ENCODE data around the gene LIPM.

The LIPM gene, protein sequence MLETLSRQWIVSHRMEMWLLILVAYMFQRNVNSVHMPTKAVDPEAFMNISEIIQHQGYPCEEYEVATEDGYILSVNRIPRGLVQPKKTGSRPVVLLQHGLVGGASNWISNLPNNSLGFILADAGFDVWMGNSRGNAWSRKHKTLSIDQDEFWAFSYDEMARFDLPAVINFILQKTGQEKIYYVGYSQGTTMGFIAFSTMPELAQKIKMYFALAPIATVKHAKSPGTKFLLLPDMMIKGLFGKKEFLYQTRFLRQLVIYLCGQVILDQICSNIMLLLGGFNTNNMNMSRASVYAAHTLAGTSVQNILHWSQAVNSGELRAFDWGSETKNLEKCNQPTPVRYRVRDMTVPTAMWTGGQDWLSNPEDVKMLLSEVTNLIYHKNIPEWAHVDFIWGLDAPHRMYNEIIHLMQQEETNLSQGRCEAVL

DNA sequence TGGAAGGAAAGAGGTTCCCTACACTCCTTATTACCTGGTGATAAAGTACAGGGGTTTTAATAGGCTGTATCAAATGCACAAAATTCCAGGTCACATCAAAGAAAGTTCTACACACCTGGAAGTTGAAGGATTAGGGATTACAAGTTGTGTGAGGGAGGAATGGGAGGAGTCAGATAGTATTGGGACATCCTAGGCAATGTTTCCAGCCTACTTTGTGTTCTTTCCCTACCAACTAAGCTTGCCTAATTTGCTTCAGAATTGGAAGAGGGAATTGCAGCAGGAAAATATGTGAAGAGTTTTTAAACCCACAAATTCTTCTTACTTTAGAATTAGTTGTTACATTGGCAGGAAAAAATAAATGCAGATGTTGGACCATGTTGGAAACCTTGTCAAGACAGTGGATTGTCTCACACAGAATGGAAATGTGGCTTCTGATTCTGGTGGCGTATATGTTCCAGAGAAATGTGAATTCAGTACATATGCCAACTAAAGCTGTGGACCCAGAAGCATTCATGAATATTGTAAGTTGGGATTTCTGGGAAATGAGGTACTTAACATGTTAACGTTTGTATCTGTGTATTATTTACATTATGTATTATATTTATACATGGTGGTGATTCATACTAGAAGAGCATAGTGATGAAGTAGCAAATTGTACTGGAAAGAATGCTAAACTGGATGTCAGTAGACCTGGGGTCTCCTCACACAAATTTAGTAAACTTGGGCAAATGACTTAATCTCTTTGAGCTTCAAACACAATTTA is at the start of gene LIPM:
Gene LIPM, plus strand, starts transcription at position 208 of the 763 bp plus-strand sequence. Its CDS starts 167 bp downstream, at position 375.
- POLR2A ChIA-PET = no interaction called here
- Histone ChIP-seq H3K27ac (ENCODE audit: extremely low read depth, low read depth, low read length) (no peak within 1 kb of the TSS), H3K4me3 (ENCODE audit: low read depth, low read length) (no peak within 1 kb of the TSS), H3K9me3 (ENCODE audit: control insufficient read depth, insufficient read depth, low read depth, low read length) (no peaks in the 10 kb centered on the region), H3K36me3 (ENCODE audit: control insufficient read depth in 2 of 2, insufficient read depth in 1 of 2, low read length in 2 of 2) (no peaks in the 10 kb centered on the region), H3K4me1 (ENCODE audit: control insufficient read depth, insufficient read depth, low read length) (no peaks in the 10 kb centered on the region)
- CTCF ChIA-PET = interaction anchor here (0.8 to 1.9 kb wide), 4 partner anchors 8 to 411 kb away, joined by 3 to 10 read pairs (median 4); no protein-coding TSS in a partner anchor
- TF ChIP-seq GLIS2 (tag by site-specific recombination; IDR thresholded peaks at IDR 0.05) = no peak
- no peak for TF ChIP-seq ZFP69B (tag by site-specific recombination; IDR thresholded peaks at IDR 0.05)
- TF ChIP-seq ZSCAN16 (tag by site-specific recombination; IDR thresholded peaks at IDR 0.05) = no peak
- TF ChIP-seq, protein P1, sequence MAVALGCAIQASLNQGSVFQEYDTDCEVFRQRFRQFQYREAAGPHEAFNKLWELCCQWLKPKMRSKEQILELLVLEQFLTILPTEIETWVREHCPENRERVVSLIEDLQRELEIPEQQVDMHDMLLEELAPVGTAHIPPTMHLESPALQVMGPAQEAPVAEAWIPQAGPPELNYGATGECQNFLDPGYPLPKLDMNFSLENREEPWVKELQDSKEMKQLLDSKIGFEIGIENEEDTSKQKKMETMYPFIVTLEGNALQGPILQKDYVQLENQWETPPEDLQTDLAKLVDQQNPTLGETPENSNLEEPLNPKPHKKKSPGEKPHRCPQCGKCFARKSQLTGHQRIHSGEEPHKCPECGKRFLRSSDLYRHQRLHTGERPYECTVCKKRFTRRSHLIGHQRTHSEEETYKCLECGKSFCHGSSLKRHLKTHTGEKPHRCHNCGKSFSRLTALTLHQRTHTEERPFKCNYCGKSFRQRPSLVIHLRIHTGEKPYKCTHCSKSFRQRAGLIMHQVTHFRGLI (tag by site-specific recombination; IDR thresholded peaks at IDR 0.05) = no peak
- no peak for TF ChIP-seq YY2 (tag by site-specific recombination; IDR thresholded peaks at IDR 0.05)
- TF ChIP-seq KLF10 (tag by site-specific recombination; IDR thresholded peaks at IDR 0.05) = no peak
- no peak for TF ChIP-seq ZNF777 (tag by site-specific recombination; IDR thresholded peaks at IDR 0.05; ENCODE audit: borderline replicate concordance)
- TF ChIP-seq MYNN (tag by site-specific recombination; IDR thresholded peaks at IDR 0.05; ENCODE audit: borderline replicate concordance) = no peak
- no peak for TF ChIP-seq ZNF76 (tag by site-specific recombination; IDR thresholded peaks at IDR 0.05; ENCODE audit: borderline replicate concordance, low read depth)
- TF ChIP-seq, protein P2, sequence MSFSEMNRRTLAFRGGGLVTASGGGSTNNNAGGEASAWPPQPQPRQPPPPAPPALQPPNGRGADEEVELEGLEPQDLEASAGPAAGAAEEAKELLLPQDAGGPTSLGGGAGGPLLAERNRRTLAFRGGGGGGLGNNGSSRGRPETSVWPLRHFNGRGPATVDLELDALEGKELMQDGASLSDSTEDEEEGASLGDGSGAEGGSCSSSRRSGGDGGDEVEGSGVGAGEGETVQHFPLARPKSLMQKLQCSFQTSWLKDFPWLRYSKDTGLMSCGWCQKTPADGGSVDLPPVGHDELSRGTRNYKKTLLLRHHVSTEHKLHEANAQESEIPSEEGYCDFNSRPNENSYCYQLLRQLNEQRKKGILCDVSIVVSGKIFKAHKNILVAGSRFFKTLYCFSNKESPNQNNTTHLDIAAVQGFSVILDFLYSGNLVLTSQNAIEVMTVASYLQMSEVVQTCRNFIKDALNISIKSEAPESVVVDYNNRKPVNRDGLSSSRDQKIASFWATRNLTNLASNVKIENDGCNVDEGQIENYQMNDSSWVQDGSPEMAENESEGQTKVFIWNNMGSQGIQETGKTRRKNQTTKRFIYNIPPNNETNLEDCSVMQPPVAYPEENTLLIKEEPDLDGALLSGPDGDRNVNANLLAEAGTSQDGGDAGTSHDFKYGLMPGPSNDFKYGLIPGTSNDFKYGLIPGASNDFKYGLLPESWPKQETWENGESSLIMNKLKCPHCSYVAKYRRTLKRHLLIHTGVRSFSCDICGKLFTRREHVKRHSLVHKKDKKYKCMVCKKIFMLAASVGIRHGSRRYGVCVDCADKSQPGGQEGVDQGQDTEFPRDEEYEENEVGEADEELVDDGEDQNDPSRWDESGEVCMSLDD (tag by site-specific recombination; IDR thresholded peaks at IDR 0.05) = no peak
- TF ChIP-seq, protein P3, sequence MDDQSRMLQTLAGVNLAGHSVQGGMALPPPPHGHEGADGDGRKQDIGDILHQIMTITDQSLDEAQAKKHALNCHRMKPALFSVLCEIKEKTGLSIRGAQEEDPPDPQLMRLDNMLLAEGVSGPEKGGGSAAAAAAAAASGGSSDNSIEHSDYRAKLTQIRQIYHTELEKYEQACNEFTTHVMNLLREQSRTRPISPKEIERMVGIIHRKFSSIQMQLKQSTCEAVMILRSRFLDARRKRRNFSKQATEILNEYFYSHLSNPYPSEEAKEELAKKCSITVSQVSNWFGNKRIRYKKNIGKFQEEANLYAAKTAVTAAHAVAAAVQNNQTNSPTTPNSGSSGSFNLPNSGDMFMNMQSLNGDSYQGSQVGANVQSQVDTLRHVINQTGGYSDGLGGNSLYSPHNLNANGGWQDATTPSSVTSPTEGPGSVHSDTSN (CRISPR knock-in tag; IDR thresholded peaks at IDR 0.05) = no peak
- TF ChIP-seq, protein P4, sequence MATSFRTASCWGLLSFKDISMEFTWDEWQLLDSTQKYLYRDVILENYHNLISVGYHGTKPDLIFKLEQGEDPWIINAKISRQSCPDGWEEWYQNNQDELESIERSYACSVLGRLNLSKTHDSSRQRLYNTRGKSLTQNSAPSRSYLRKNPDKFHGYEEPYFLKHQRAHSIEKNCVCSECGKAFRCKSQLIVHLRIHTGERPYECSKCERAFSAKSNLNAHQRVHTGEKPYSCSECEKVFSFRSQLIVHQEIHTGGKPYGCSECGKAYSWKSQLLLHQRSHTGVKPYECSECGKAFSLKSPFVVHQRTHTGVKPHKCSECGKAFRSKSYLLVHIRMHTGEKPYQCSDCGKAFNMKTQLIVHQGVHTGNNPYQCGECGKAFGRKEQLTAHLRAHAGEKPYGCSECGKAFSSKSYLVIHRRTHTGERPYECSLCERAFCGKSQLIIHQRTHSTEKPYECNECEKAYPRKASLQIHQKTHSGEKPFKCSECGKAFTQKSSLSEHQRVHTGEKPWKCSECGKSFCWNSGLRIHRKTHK (tag by site-specific recombination; IDR thresholded peaks at IDR 0.05) = no peak
- no peak for TF ChIP-seq GLI2 (tag by site-specific recombination; IDR thresholded peaks at IDR 0.05; ENCODE audit: borderline replicate concordance, low read depth)

DNA sequence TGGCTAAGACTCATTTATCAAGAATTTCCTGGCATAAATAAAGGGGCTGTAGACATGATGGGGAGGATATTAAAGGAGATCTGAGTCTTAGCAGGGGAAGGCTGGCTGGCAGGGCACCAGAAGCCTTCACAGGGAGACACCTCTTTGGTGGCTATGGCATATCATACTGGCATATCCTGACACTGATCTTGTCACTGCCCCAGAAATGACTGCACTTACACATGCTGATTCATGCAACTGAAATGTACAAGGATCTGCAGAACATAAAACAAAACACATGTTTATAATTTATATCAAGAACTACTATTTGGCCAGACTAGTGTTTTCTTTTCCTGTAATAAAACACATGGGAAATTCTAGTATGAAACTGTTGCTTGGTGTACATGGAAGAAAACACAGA is 48.2 kb upstream of the LIPM start:
- H3K36me3 ChIP-seq (ENCODE audit: control insufficient read depth in 2 of 2, insufficient read depth in 1 of 2, low read length in 2 of 2) = no peaks in the 10 kb centered on the region
- ChIA-PET POLR2A (no interaction called here), CTCF (no interaction called here)
- H3K9me3 ChIP-seq (ENCODE audit: control insufficient read depth, insufficient read depth, low read depth, low read length) = no peaks in the 10 kb centered on the region
- no peaks in the 10 kb centered on the region for H3K4me1 ChIP-seq (ENCODE audit: control insufficient read depth, insufficient read depth, low read length)
- H3K4me3 ChIP-seq (ENCODE audit: low read depth, low read length) = no peak overlapping the region
- no peak overlapping the region for H3K27ac ChIP-seq (ENCODE audit: extremely low read depth, low read depth, low read length)
- TF ChIP-seq ZNF558 (tag by site-specific recombination; IDR thresholded peaks at IDR 0.05) = no peak
- TF ChIP-seq, protein P2 (tag by site-specific recombination; IDR thresholded peaks at IDR 0.05) = no peak
- TF ChIP-seq ZNF404 (tag by site-specific recombination; IDR thresholded peaks at IDR 0.05) = no peak
- TF ChIP-seq ZNF354C (tag by site-specific recombination; IDR thresholded peaks at IDR 0.05; ENCODE audit: borderline replicate concordance, low read depth) = no peak
- TF ChIP-seq IKZF3 (tag by site-specific recombination; IDR thresholded peaks at IDR 0.05) = no peak
- TF ChIP-seq ZNF501 (tag by site-specific recombination; IDR thresholded peaks at IDR 0.05) = no peak
- no peak for TF ChIP-seq ZFHX2 (tag by site-specific recombination; conservative IDR thresholded peaks at IDR 0.05)
- no peak for TF ChIP-seq ZFP37 (tag by site-specific recombination; IDR thresholded peaks at IDR 0.05)
- TF ChIP-seq ZNF423 (tag by site-specific recombination; IDR thresholded peaks at IDR 0.05) = no peak

Measured in HEK293 (cell line).